ENCODE results near the gene PRR14L. TPM values are rescaled to one million over a fixed set of nuclear protein-coding genes. Genes with fewer than 3 reads are reported as not detected.
"Not testable (repeated sequence)": the region's sequence is repeated elsewhere in the genome, so short reads cannot be mapped to it uniquely, and the experiment has no call there.

The PRR14L gene
- polyA plus RNA-seq (14.3 and 15.1 TPM in 2 replicates), polyA minus RNA-seq (72.8 and 92.6 TPM in 2 replicates)

DNA sequence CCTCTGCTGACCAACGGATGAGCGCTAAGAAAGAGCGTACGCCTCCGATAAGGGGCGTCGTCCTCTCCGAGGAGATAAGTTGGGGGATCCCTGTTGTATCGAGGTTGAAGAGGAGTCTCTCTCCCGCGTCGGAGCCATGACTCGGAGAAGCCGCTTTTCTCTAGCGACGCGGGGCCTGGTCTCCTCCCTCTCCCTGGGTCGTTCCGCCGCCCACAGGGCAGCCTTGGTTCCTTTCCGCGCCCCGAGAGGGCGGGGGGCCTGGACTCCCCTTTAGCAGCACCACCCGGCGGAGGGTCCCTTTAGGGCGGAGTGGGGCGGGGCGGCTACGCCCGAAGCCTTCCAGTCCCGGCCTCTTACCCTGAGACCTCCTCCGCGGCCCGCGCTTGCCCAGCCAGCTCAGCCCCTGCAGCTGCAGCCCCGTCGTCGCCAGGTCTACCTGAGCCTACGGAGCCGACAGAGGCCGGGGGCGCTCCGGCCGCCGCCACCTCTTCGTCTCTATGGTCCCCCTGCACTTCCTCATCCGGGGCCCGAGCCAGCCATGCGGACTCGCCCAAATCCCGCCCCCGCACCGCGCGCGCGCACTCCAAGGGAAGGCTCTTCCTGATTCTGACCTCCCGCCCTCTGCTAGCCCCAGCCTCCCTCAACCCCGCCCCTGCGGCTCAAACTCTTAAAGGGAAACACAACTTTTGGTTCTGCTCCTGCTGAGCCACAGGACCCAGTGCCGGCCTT is at the start of gene PRR14L:
PRR14L (minus strand) TSS at position 497 of the 729 bp plus-strand sequence. CDS start 11,272 bp downstream, outside the sequence.
- Histone ChIP-seq H3K9me3 (ENCODE audit: low read length) (no peaks in the 10 kb centered on the region), H3K79me2 (replicated peaks; ENCODE audit: insufficient read depth, low read length) (peaks cover 28% of the 10 kb centered on the region), H3K9ac (ENCODE audit: low read length) (peak within 1 kb of the TSS; percentile 91), H3K9me2 (ENCODE audit: insufficient read depth, low read length) (no peaks in the 10 kb centered on the region), H3F3A (ENCODE audit: insufficient read depth, low read length, poor library complexity, severe bottlenecking) (peaks cover 5% of the 10 kb centered on the region), H3K27ac (ENCODE audit: low read length) (peak within 1 kb of the TSS; percentile 89), H3K4me3 (ENCODE audit: low read length) (peak within 1 kb of the TSS; percentile 88), H2AFZ (ENCODE audit: low read depth, low read length) (peak within 1 kb of the TSS; percentile 69), H3K36me3 (ENCODE audit: insufficient read depth, low read length) (no peaks in the 10 kb centered on the region), H3K4me2 (ENCODE audit: low read length) (peak within 1 kb of the TSS; percentile 81), H4K20me1 (ENCODE audit: insufficient read depth) (no peaks in the 10 kb centered on the region), H3K27me3 (ENCODE audit: insufficient read depth, low read depth, low read length) (no peaks in the 10 kb centered on the region)
- TF ChIP-seq MXI1 (conservative IDR thresholded peaks at IDR 0.05; ENCODE audit: poor library complexity, severe bottlenecking), result peak; percentile 85
- TF ChIP-seq EZH2 (IDR thresholded peaks at IDR 0.05; ENCODE audit: borderline replicate concordance, insufficient read depth, low read length, poor library complexity, severe bottlenecking), result no peak
- TF ChIP-seq SMC3 (conservative IDR thresholded peaks at IDR 0.05; ENCODE audit: poor library complexity), result peak; percentile 42
- peak; percentile 55 for TF ChIP-seq REST (IDR thresholded peaks at IDR 0.05; ENCODE audit: borderline replicate concordance)
- peak; percentile 83 for TF ChIP-seq EP300 (conservative IDR thresholded peaks at IDR 0.05; ENCODE audit: poor library complexity, severe bottlenecking)
- peak; percentile 90 for TF ChIP-seq POLR2AphosphoS5 (IDR thresholded peaks at IDR 0.05)
- TF ChIP-seq RAD21 (conservative IDR thresholded peaks at IDR 0.05), result peak; percentile 41
- TF ChIP-seq CTCF (IDR thresholded peaks at IDR 0.05; ENCODE audit: poor library complexity, severe bottlenecking), result no peak
- TF ChIP-seq TAF1 (IDR thresholded peaks at IDR 0.05; ENCODE audit: low read depth), result peak; percentile 45

- H3K27ac ChIP-seq (ENCODE audit: low read length); H3F3A ChIP-seq (ENCODE audit: insufficient read depth, low read length, poor library complexity, severe bottlenecking); H3K9me2 ChIP-seq (ENCODE audit: insufficient read depth, low read length); H3K4me3 ChIP-seq (ENCODE audit: low read length); H3K27me3 ChIP-seq (ENCODE audit: insufficient read depth, low read depth, low read length); H3K36me3 ChIP-seq (ENCODE audit: insufficient read depth, low read length); H4K20me1 ChIP-seq (ENCODE audit: insufficient read depth); H3K79me2 ChIP-seq (replicated peaks; ENCODE audit: insufficient read depth, low read length); H3K4me2 ChIP-seq (ENCODE audit: low read length); H3K9ac ChIP-seq (ENCODE audit: low read length); H3K9me3 ChIP-seq (ENCODE audit: low read length); H2AFZ ChIP-seq (ENCODE audit: low read depth, low read length): not testable (repeated sequence)
These were observed 49.4 kb upstream of the PRR14L start for GRCh38 chr22:31799358-31799757.

Measured in neural cell (in vitro differentiated cells).